Suprapubic skin (tissue), 3 donors: ENCODE measurements around the gene HNRNPUL2.

Source experiments
- CTCF ChIP-seq, 2 donors: fragments of 200-600 bp in 1 of 2; fragments of 450-650 bp in 1 of 2; sonication (generic) in 1 of 2; IDR thresholded peaks; one replicate each; pipeline ENCODE4 v1.5.1; 2016 to 2019; ENCODE audit warnings: antibody characterized with exemption in 2 of 2, mild to moderate bottlenecking in 1 of 2, moderate library complexity in 1 of 2
- POLR2AphosphoS5 ChIP-seq, 3 donors: sonication (generic); formaldehyde crosslinking; IDR thresholded peaks; one replicate each; pipeline ENCODE4 v1.6.1; 2017; ENCODE audit warnings: antibody characterized with exemption in 3 of 3

- peak in 1 of 3 donors; percentile 25 for TF ChIP-seq POLR2AphosphoS5 (IDR thresholded peaks at IDR 0.05)
- TF ChIP-seq CTCF (IDR thresholded peaks at IDR 0.05): no peak
Observed at GRCh38 chr11:62726156-62726914, 922 bp downstream of the HNRNPUL2 start.
